PFSK-1 (cell line): ENCODE results near the gene NFIB.
A peak's percentile ranks its signal among the peaks of the same experiment; 100 is the strongest.

Experiments used
- FOXP2 ChIP-seq: optimal IDR thresholded peaks from 2 replicates; pipeline ENCODE3; 2011; ENCODE audit warnings: borderline replicate concordance, control low read depth, inconsistent platforms; ENCODE audit not compliant: insufficient read depth; ENCODE audit errors: extremely low read length, extremely low read depth
- POLR2AphosphoS5 ChIP-seq: IDR thresholded peaks from 2 replicates; pipeline ENCODE4 v1.6.1; 2012; ENCODE audit warnings: low read depth, mild to moderate bottlenecking, control low read depth, low read length, moderate library complexity
- REST ChIP-seq, 2 experiments: IDR thresholded peaks; 2 replicates each; pipeline versions ENCODE4 v1.6.1 to v1.8.0; 2011 to 2012; ENCODE audit warnings: low read depth in 2 of 2, low read length in 2 of 2, control low read depth in 1 of 2, inconsistent platforms in 1 of 2, mild to moderate bottlenecking in 1 of 2, moderate library complexity in 1 of 2; ENCODE audit not compliant: insufficient read depth in 1 of 2
- SIN3A ChIP-seq: IDR thresholded peaks from 2 replicates; pipeline ENCODE4 v1.6.1; 2012; ENCODE audit warnings: mild to moderate bottlenecking, low read length, moderate library complexity, borderline replicate concordance; ENCODE audit not compliant: insufficient read depth
- TAF1 ChIP-seq: IDR thresholded peaks from 2 replicates; pipeline ENCODE4 v1.6.1; 2012; ENCODE audit warnings: low read length, control low read depth, borderline replicate concordance; ENCODE audit not compliant: insufficient read depth

NFIB gene

GRCh38 chr9:14277244-14277643 lies 36.7 kb downstream of the NFIB start:
- TF ChIP-seq FOXP2 (no peak), SIN3A (no peak), TAF1 (no peak), REST (IDR thresholded peaks at IDR 0.05; ENCODE audit: insufficient read depth in 1 of 2, low read depth in 2 of 2, low read length in 2 of 2) (no peak), POLR2AphosphoS5 (no peak)

- TF ChIP-seq REST (IDR thresholded peaks at IDR 0.05; ENCODE audit: insufficient read depth in 1 of 2, low read depth in 2 of 2, low read length in 2 of 2) = no peak
- TF ChIP-seq SIN3A = no peak
- no peak for TF ChIP-seq TAF1
- no peak for TF ChIP-seq POLR2AphosphoS5
- no peak for TF ChIP-seq FOXP2
Measured at GRCh38 chr9:14275331-14275730, 38.6 kb downstream of the NFIB start.

- TF ChIP-seq POLR2AphosphoS5 = 0 out of 2 replicates have a peak, but pooled peaks have one; percentile 18
- peak; percentile 63; the same call in 1 of the 2 replicates for TF ChIP-seq SIN3A
- TF ChIP-seq REST (IDR thresholded peaks at IDR 0.05; ENCODE audit: insufficient read depth in 1 of 2, low read depth in 2 of 2, low read length in 2 of 2) = peak in 1 of 2 experiments; percentile 45; a peak in 1 of 4 replicates
- no peak for TF ChIP-seq FOXP2
- no peak for TF ChIP-seq TAF1
Measured at GRCh38 chr9:14273696-14274121, 40.2 kb downstream of the NFIB start.

DNA sequence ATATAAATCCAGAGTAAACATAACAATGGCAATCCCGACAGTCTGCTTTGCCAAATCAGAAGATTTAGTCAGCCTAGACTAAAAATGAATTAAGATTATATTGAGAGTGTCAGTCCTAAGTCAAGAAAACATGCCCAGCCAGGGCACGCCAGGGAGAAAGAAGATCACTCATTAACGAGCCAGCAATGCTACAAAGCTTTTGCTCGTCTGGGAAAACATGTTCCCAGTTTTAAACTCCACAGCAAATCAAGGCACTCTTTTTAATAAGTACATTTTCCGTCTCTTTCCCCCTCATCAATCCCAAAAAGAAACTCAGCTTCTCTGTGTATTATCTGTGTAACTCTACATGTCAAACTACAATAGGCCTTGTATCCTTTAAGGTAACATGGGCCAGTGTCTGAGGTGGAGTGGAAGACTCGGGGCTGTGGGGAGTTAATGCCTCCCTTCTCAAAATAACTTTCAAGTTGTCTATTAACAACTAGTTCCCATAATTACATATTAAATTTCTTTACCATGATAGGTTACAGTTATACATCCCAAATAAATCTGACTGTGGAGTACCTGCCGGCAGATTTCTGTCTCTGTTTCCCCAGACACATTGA lies 40.9 kb downstream of the NFIB start:
- TF ChIP-seq FOXP2 = no peak
- TF ChIP-seq REST (IDR thresholded peaks at IDR 0.05; ENCODE audit: insufficient read depth in 1 of 2, low read depth in 2 of 2, low read length in 2 of 2) = no peak
- no peak for TF ChIP-seq POLR2AphosphoS5
- TF ChIP-seq TAF1 = no peak

GRCh38 chr9:14271093-14271673 lies 42.8 kb downstream of the NFIB start:
- TF ChIP-seq POLR2AphosphoS5 (no peak; the same call in none of the 2 replicates), REST (IDR thresholded peaks at IDR 0.05; ENCODE audit: insufficient read depth in 1 of 2, low read depth in 2 of 2, low read length in 2 of 2) (peak in 1 of 2 experiments; percentile 40; a peak in 1 of 4 replicates), FOXP2 (no peak), TAF1 (no peak), SIN3A (peak; percentile 98)
